B cell (primary cell): ENCODE results near the gene ANO2. TPM values are rescaled to one million over a fixed set of nuclear protein-coding genes. Genes with fewer than 3 reads are reported as not detected.

ENCODE experiments used
- ATAC-seq: fragments of 200-7000 bp; cut with Tn5 transposase; one replicate; pipeline ENCODE4 v1.10.0; 2021; ENCODE audit warnings: low read depth, mild to moderate bottlenecking, moderate number of reproducible peaks, moderate library complexity
- CTCF ChIA-PET: fragments of 350-600 bp; sonication (Branson Sonifier 250); formaldehyde crosslinking; loops from one replicate; lab custom pipeline; 2021; ENCODE audit warnings: antibody characterized with exemption, inconsistent platforms; lab: Charles Lee
- POLR2A ChIA-PET: fragments of 350-600 bp; sonication (Branson Sonifier 250); formaldehyde crosslinking; loops from one replicate; lab custom pipeline; 2021; ENCODE audit warnings: antibody characterized with exemption; lab: Charles Lee
- DNase-seq: peaks from one replicate; pipeline ENCODE4 v3.0.0; 2013
- H2AFZ ChIP-seq: 2 replicates; pipeline ENCODE4 v1.6.1; 2012; ENCODE audit warnings: mild to moderate bottlenecking, low read depth, low read length; ENCODE audit not compliant: insufficient read depth, poor library complexity, severe bottlenecking
- H3K27ac ChIP-seq, 2 donors: 1 replicate in 1 of 2; 2 replicates in 1 of 2; pipeline ENCODE4 v1.5.1; 2012 to 2013; ENCODE audit warnings: low read length in 2 of 2, mild to moderate bottlenecking in 2 of 2, moderate library complexity in 1 of 2
- H3K27me3 ChIP-seq, 4 experiments: fragments of 200-600 bp in 1 of 4; sonication (generic) in 1 of 4; replicated peaks in 1 of 4; 1 replicate in 2 of 4; 2 replicates in 2 of 4; pipeline versions ENCODE4 v1.6.1 to v1.7.0; 2013 to 2016; ENCODE audit warnings: low read length in 3 of 4, mild to moderate bottlenecking in 2 of 4, mixed read lengths in 1 of 4, moderate library complexity in 1 of 4; ENCODE audit not compliant: insufficient read depth in 4 of 4, control insufficient read depth in 3 of 4; ENCODE audit errors: control extremely low read depth in 1 of 4
- H3K36me3 ChIP-seq, 2 experiments: replicated peaks in 1 of 2; 1 replicate in 1 of 2; 2 replicates in 1 of 2; pipeline versions ENCODE4 v1.6.1 to v1.7.1; 2013; ENCODE audit warnings: low read length in 1 of 2; ENCODE audit not compliant: insufficient read depth in 2 of 2, control insufficient read depth in 1 of 2; ENCODE audit errors: control extremely low read depth in 1 of 2, extremely low read depth in 1 of 2
- H3K4me1 ChIP-seq, 2 donors: fragments of 200-600 bp in 1 of 2; sonication (generic) in 1 of 2; 1 replicate in 1 of 2; 2 replicates in 1 of 2; pipeline versions ENCODE4 v1.5.1 to v1.6.1; 2013 to 2017; ENCODE audit warnings: low read length in 2 of 2; ENCODE audit not compliant: control insufficient read depth in 2 of 2, insufficient read depth in 2 of 2
- H3K4me2 ChIP-seq: replicated peaks from 2 replicates; pipeline ENCODE3; 2012; ENCODE audit warnings: mild to moderate bottlenecking, low read depth, low read length; ENCODE audit not compliant: poor library complexity, severe bottlenecking
- H3K4me3 ChIP-seq, 5 experiments: fragments of 200-600 bp in 1 of 5; sonication (generic) in 1 of 5; 1 replicate in 3 of 5; 2 replicates in 2 of 5; pipeline versions ENCODE4 v1.5.1 to v1.7.0; 2011 to 2016; ENCODE audit warnings: low read length in 4 of 5, mild to moderate bottlenecking in 4 of 5, low read depth in 2 of 5, control low read depth in 1 of 5, moderate library complexity in 1 of 5; ENCODE audit not compliant: insufficient read depth in 1 of 5; ENCODE audit errors: control extremely low read depth in 1 of 5, extremely low read depth in 1 of 5
- H3K79me2 ChIP-seq: fragments of 200-600 bp; sonication (generic); one replicate; pipeline ENCODE4 v1.6.0; 2016; ENCODE audit warnings: low read length; ENCODE audit not compliant: control insufficient read depth, insufficient read depth
- H3K9ac ChIP-seq: fragments of 200-600 bp; sonication (generic); 2 replicates; pipeline ENCODE4 v1.6.1; 2017; ENCODE audit warnings: mild to moderate bottlenecking, low read length, moderate library complexity
- H3K9me3 ChIP-seq, 3 donors: one replicate each; pipeline versions ENCODE4 v1.6.1 to v1.7.1; 2013; ENCODE audit warnings: low read length in 2 of 3; ENCODE audit not compliant: control insufficient read depth in 2 of 3, insufficient read depth in 1 of 3; ENCODE audit errors: control extremely low read depth in 1 of 3
- H4K20me1 ChIP-seq: 2 replicates; pipeline ENCODE4 v1.6.0; 2012; ENCODE audit warnings: mild to moderate bottlenecking, low read length; ENCODE audit not compliant: insufficient read depth, control insufficient read depth, poor library complexity, severe bottlenecking
- H3K27ac Mint-ChIP-seq: one replicate; pipeline ENCODE4 v1.8.0; 2021; ENCODE audit warnings: mixed read lengths
- H3K27me3 Mint-ChIP-seq: one replicate; pipeline ENCODE4 v1.8.0; 2021; ENCODE audit warnings: mixed read lengths
- H3K4me1 Mint-ChIP-seq: one replicate; pipeline ENCODE4 v1.8.0; 2021; ENCODE audit warnings: mixed read lengths
- H3K4me3 Mint-ChIP-seq: one replicate; pipeline ENCODE4 v1.8.0; 2021; ENCODE audit warnings: mixed read lengths
- H3K9me3 Mint-ChIP-seq: one replicate; pipeline ENCODE4 v1.8.0; 2022; ENCODE audit warnings: mixed read lengths; ENCODE audit not compliant: insufficient read depth
- CTCF ChIP-seq: fragments of 200-600 bp; IDR thresholded peaks from one replicate; pipeline ENCODE4 v1.8.0; 2022; ENCODE audit warnings: antibody characterized with exemption, mild to moderate bottlenecking
- EZH2 ChIP-seq: IDR thresholded peaks from 2 replicates; pipeline ENCODE4 v1.6.1; 2012; ENCODE audit warnings: borderline replicate concordance, low read depth, mild to moderate bottlenecking, moderate library complexity, low read length; ENCODE audit not compliant: insufficient read depth, poor library complexity, severe bottlenecking
- WGBS: methylation state at CpG from one replicate; pipeline ENCODE4 v1.1.5; 2013; ENCODE audit warnings: missing lambda C conversion rate; ENCODE audit not compliant: insufficient coverage; 5-methylcytosine and 5-hydroxymethylcytosine counted together
- intact Hi-C: fragments of 100-400 bp; cut with micrococcal nuclease; formaldehyde crosslinking; loops from one replicate; pipeline ENCODE4 v1.10.0; 2022
- polyA plus RNA-seq: library from polyadenylated mRNA; depleted of rRNA; stranded (reverse); fragments of >200 nt; gene quantifications from 2 replicates; pipeline ENCODE4 v1.2.3, GENCODE V29; 2012
- total RNA-seq, 2 donors: library from RNA; stranded (reverse); fragments of 120-200 nt in 1 of 2; gene quantifications; 1 replicate in 1 of 2; 2 replicates in 1 of 2; pipeline versions ENCODE4 v1.2.3 to v1.2.4, GENCODE V29; 2013 to 2022

ANO2 gene
- total and polyA plus RNA-seq, 2 donors (not counting 1 experiment from before 2014, with no cell fraction given) = not detected

- DNase-seq (no peak), ATAC-seq (no peak)
- intact Hi-C loops = no loop called here
- no peak overlapping the region for H3K4me3 ChIP-seq
- WGBS = 96% methylated on average over 4 of the region's 6 CpGs
- no peaks in the 10 kb centered on the region for H3K4me1 ChIP-seq
- TF ChIP-seq CTCF = no peak
- no peak for TF ChIP-seq EZH2
- H3K4me2 ChIP-seq = no peak overlapping the region
- H3K27me3 Mint-ChIP-seq = no peaks in the 10 kb centered on the region
- no peaks in the 10 kb centered on the region for H3K4me1 Mint-ChIP-seq
- H3K9me3 ChIP-seq = no peaks in the 10 kb centered on the region
- ChIA-PET POLR2A (no interaction called here), CTCF (no interaction called here)
- no peaks in the 10 kb centered on the region for H3K9me3 Mint-ChIP-seq
- no peak overlapping the region for H2AFZ ChIP-seq
- H3K9ac ChIP-seq = no peak overlapping the region
- H3K27ac ChIP-seq = no peak overlapping the region
- H3K79me2 ChIP-seq = no peaks in the 10 kb centered on the region
- no peak overlapping the region for H3K4me3 Mint-ChIP-seq
- H3K36me3 ChIP-seq = no peaks in the 10 kb centered on the region
- H3K27me3 ChIP-seq = no peaks in the 10 kb centered on the region
- H3K27ac Mint-ChIP-seq = no peak overlapping the region
- H4K20me1 ChIP-seq = no peaks in the 10 kb centered on the region
Observed at GRCh38 chr12:5713599-5714081, 231.4 kb downstream of the ANO2 start.

GRCh38 chr12:5710260-5710878 is 234.7 kb downstream of the ANO2 start:
- no peak overlapping the region for H2AFZ ChIP-seq
- H3K36me3 ChIP-seq = no peaks in the 10 kb centered on the region
- H3K9ac ChIP-seq = no peak overlapping the region
- CTCF ChIA-PET = no interaction called here
- H3K27ac ChIP-seq = no peak overlapping the region
- Mint-ChIP-seq H3K4me3 (no peak overlapping the region), H3K27me3 (peaks cover 5% of the 10 kb centered on the region), H3K4me1 (no peaks in the 10 kb centered on the region), H3K9me3 (peaks cover 2% of the 10 kb centered on the region), H3K27ac (no peak overlapping the region)
- DNase-seq (no peak), ATAC-seq (no peak)
- H3K27me3 ChIP-seq = no peaks in the 10 kb centered on the region
- no peaks in the 10 kb centered on the region for H3K4me1 ChIP-seq
- intact Hi-C loops = no loop called here
- 80% methylated on average over 1 of the region's 1 CpG for WGBS
- POLR2A ChIA-PET = no interaction called here
- no peak overlapping the region for H3K4me2 ChIP-seq
- no peaks in the 10 kb centered on the region for H4K20me1 ChIP-seq
- TF ChIP-seq EZH2 (no peak), CTCF (no peak)
- no peaks in the 10 kb centered on the region for H3K9me3 ChIP-seq
- no peak overlapping the region for H3K4me3 ChIP-seq
- H3K79me2 ChIP-seq = no peaks in the 10 kb centered on the region
